ENCODE data around the gene SLC22A15. TPM values are rescaled to one million over a fixed set of nuclear protein-coding genes. Genes with fewer than 3 reads are reported as not detected.

Gene SLC22A15
- polyA plus RNA-seq, 3 donors: 3.2 to 33.4 (median 4.5) TPM

GRCh38 chr1:115973154-115973553, 3.2 kb upstream of the SLC22A15 start:
- Histone ChIP-seq H3K4me1 (ENCODE audit: control insufficient read depth in 1 of 2, insufficient read depth in 2 of 2, low read length in 2 of 2) (peaks cover 20 to 25% of the 10 kb centered on the region in 2 donors), H3K36me3 (replicated peaks in 1 of 2; ENCODE audit: control insufficient read depth in 1 of 2, insufficient read depth in 2 of 2, low read length in 2 of 2) (no peaks in the 10 kb centered on the region), H3K9me3 (replicated peaks in 1 of 2; ENCODE audit: control insufficient read depth in 1 of 2, insufficient read depth in 1 of 2, low read length in 2 of 2) (no peaks in the 10 kb centered on the region), H3K4me3 (replicated peaks in 1 of 3; ENCODE audit: low read depth in 2 of 3, low read length in 3 of 3) (no peak overlapping the region), H3K79me2 (ENCODE audit: insufficient read depth, low read length) (peaks cover 39% of the 10 kb centered on the region), H3K4me2 (replicated peaks; ENCODE audit: extremely low read depth, low read length, poor library complexity, severe bottlenecking) (no peak overlapping the region), H4K20me1 (ENCODE audit: insufficient read depth, low read length) (peaks cover under 1% of the 10 kb centered on the region), H3K27ac (ENCODE audit: low read depth in 1 of 2, low read length in 2 of 2) (no peak overlapping the region), H2AFZ (ENCODE audit: insufficient read depth, low read depth, low read length, poor library complexity, severe bottlenecking) (no peak overlapping the region), H3K9ac (ENCODE audit: insufficient read depth, low read length, poor library complexity, severe bottlenecking) (no peak overlapping the region), H3K27me3 (ENCODE audit: control insufficient read depth in 2 of 2, insufficient read depth in 2 of 2, low read length in 2 of 2) (no peaks in the 10 kb centered on the region)
- peaks cover 20% of the 10 kb centered on the region for H3K4me1 Mint-ChIP-seq
- H3K36me3 Mint-ChIP-seq: peaks cover 0 to 2% of the 10 kb centered on the region in 2 donors
- intact Hi-C loops (cut with micrococcal nuclease): no loop called here
- no peaks in the 10 kb centered on the region for H3K27me3 Mint-ChIP-seq (ENCODE audit: low read depth in 3 of 3)
- TF ChIP-seq CTCF (IDR thresholded peaks at IDR 0.05): no peak
- DNase-seq: no peak
- H3K9me3 Mint-ChIP-seq: no peaks in the 10 kb centered on the region
- H3K4me3 Mint-ChIP-seq: no peak overlapping the region
- WGBS (ENCODE audit: insufficient coverage): no CpG with 5 or more reads among the region's 1 CpG
- no peak overlapping the region for H3K27ac Mint-ChIP-seq

- H3K4me1 Mint-ChIP-seq: peaks cover 41% of the 10 kb centered on the region
- WGBS (ENCODE audit: insufficient coverage): 0% methylated on average over 5 of the region's 11 CpGs
Measured at GRCh38 chr1:115975569-115976061, 698 bp upstream of the SLC22A15 start.

More at GRCh38 chr1:115975569-115976061, 698 bp upstream of the SLC22A15 start:
- Mint-ChIP-seq H3K9me3 (no peaks in the 10 kb centered on the region), H3K4me3 (peak overlapping the region; percentile 84 to 86), H3K27me3 (ENCODE audit: low read depth in 3 of 3) (no peaks in the 10 kb centered on the region), H3K27ac (peak overlapping the region; percentile 92 to 96 (median 95)), H3K36me3 (peaks cover 0 to 2% of the 10 kb centered on the region in 2 donors)
- no peaks in the 10 kb centered on the region for H3K36me3 ChIP-seq (replicated peaks in 1 of 2; ENCODE audit: control insufficient read depth in 1 of 2, insufficient read depth in 2 of 2, low read length in 2 of 2)
- H3K27ac ChIP-seq (ENCODE audit: low read depth in 1 of 2, low read length in 2 of 2): peak overlapping the region; percentile 88 to 96
- DNase-seq: no peak
- no peaks in the 10 kb centered on the region for H3K27me3 ChIP-seq (ENCODE audit: control insufficient read depth in 2 of 2, insufficient read depth in 2 of 2, low read length in 2 of 2)
- no peak for TF ChIP-seq CTCF (IDR thresholded peaks at IDR 0.05)
- H3K4me2 ChIP-seq (replicated peaks; ENCODE audit: extremely low read depth, low read length, poor library complexity, severe bottlenecking): peak overlapping the region; percentile 90
- H2AFZ ChIP-seq (ENCODE audit: insufficient read depth, low read depth, low read length, poor library complexity, severe bottlenecking): peak overlapping the region; percentile 82
- peaks cover 13% of the 10 kb centered on the region for H4K20me1 ChIP-seq (ENCODE audit: insufficient read depth, low read length)
- H3K79me2 ChIP-seq (ENCODE audit: insufficient read depth, low read length): peaks cover 64% of the 10 kb centered on the region
- H3K4me1 ChIP-seq (ENCODE audit: control insufficient read depth in 1 of 2, insufficient read depth in 2 of 2, low read length in 2 of 2): peaks cover 36 to 47% of the 10 kb centered on the region in 2 donors
- H3K9me3 ChIP-seq (replicated peaks in 1 of 2; ENCODE audit: control insufficient read depth in 1 of 2, insufficient read depth in 1 of 2, low read length in 2 of 2): no peaks in the 10 kb centered on the region
- peak overlapping the region; percentile 97 for H3K9ac ChIP-seq (ENCODE audit: insufficient read depth, low read length, poor library complexity, severe bottlenecking)
- H3K4me3 ChIP-seq (replicated peaks in 1 of 3; ENCODE audit: low read depth in 2 of 3, low read length in 3 of 3): peak overlapping the region; percentile 63 to 94 (median 88)
- intact Hi-C loops (cut with micrococcal nuclease): loop anchor here (5.0 kb wide), 2 partner anchors 143 to 148 kb away; no protein-coding TSS in a partner anchor
